ENCODE data around the gene CEP170.

DNA sequence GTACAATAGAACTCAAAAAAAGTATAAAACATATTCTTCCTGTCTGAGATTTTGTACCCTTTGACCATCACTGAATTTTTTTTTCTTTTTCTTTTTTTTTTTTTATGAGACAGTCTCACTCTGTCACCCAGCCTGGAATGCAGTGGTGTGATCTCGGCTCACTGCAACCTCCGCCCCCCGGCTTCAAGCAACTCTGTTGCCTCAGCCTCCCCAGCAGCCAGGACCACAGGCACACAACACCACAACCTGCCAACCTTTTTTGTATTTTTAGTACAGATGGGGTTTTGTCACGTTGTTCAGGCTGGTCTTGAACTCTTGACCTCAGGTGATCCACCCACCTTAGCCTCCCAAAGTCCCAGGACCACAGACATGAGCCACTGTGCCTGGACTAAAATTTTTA lies 11.2 kb upstream of the CEP170 start:
- TF ChIP-seq, protein P1, sequence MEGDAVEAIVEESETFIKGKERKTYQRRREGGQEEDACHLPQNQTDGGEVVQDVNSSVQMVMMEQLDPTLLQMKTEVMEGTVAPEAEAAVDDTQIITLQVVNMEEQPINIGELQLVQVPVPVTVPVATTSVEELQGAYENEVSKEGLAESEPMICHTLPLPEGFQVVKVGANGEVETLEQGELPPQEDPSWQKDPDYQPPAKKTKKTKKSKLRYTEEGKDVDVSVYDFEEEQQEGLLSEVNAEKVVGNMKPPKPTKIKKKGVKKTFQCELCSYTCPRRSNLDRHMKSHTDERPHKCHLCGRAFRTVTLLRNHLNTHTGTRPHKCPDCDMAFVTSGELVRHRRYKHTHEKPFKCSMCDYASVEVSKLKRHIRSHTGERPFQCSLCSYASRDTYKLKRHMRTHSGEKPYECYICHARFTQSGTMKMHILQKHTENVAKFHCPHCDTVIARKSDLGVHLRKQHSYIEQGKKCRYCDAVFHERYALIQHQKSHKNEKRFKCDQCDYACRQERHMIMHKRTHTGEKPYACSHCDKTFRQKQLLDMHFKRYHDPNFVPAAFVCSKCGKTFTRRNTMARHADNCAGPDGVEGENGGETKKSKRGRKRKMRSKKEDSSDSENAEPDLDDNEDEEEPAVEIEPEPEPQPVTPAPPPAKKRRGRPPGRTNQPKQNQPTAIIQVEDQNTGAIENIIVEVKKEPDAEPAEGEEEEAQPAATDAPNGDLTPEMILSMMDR (IDR thresholded peaks at IDR 0.05), result no peak
- TF ChIP-seq POLR2A (IDR thresholded peaks at IDR 0.05), result no peak
- no peak for TF ChIP-seq POLR2AphosphoS5 (IDR thresholded peaks at IDR 0.05; ENCODE audit: insufficient read depth in 1 of 2, low read depth in 1 of 2)
